Activated CD4-positive, alpha-beta T cell treated with anti-CD3 and anti-CD28 coated beads, Interleukin-2, amount 10 ng/mL, durations not matched to agents 7 days and 5 days (primary cell): ENCODE results near the gene MOB4. TPM values are rescaled to one million over a fixed set of nuclear protein-coding genes. Genes with fewer than 3 reads are reported as not detected.
"Not testable (repeated sequence)": the region's sequence is repeated elsewhere in the genome, so short reads cannot be mapped to it uniquely, and the experiment has no call there.

Experiments
- CTCF ChIA-PET: fragments of 350-600 bp; sonication (Branson Sonifier 250); formaldehyde crosslinking; loops from one replicate; lab custom pipeline; 2021; ENCODE audit warnings: antibody characterized with exemption; lab: Charles Lee
- POLR2A ChIA-PET: fragments of 350-600 bp; sonication (Branson Sonifier 250); formaldehyde crosslinking; loops from one replicate; lab custom pipeline; 2021; ENCODE audit warnings: antibody characterized with exemption; lab: Charles Lee
- DNase-seq: peaks from one replicate; pipeline ENCODE4 v3.0.0-alpha.2; 2020
- H3K27ac Mint-ChIP-seq: one replicate; pipeline ENCODE4 v1.8.0; 2021; ENCODE audit warnings: mild to moderate bottlenecking, moderate library complexity, mixed read lengths
- H3K27me3 Mint-ChIP-seq: one replicate; pipeline ENCODE4 v1.8.0; 2021; ENCODE audit warnings: mixed read lengths
- H3K36me3 Mint-ChIP-seq: one replicate; pipeline ENCODE4 v1.8.0; 2021; ENCODE audit warnings: low read depth, mixed read lengths
- H3K4me1 Mint-ChIP-seq: one replicate; pipeline ENCODE4 v1.8.0; 2021; ENCODE audit warnings: mixed read lengths
- H3K4me3 Mint-ChIP-seq: one replicate; pipeline ENCODE4 v1.8.0; 2021; ENCODE audit warnings: mild to moderate bottlenecking, moderate library complexity, mixed read lengths
- H3K9me3 Mint-ChIP-seq: one replicate; pipeline ENCODE4 v1.8.0; 2021; ENCODE audit warnings: mixed read lengths
- total RNA-seq, 2 experiments: library from RNA; stranded (reverse); gene quantifications; one replicate each; pipeline ENCODE4 v1.2.3, GENCODE V29; 2021

MOB4 gene
- total RNA-seq, 2 experiments from 2014 or later, result 17.1 to 18.9 TPM

DNA sequence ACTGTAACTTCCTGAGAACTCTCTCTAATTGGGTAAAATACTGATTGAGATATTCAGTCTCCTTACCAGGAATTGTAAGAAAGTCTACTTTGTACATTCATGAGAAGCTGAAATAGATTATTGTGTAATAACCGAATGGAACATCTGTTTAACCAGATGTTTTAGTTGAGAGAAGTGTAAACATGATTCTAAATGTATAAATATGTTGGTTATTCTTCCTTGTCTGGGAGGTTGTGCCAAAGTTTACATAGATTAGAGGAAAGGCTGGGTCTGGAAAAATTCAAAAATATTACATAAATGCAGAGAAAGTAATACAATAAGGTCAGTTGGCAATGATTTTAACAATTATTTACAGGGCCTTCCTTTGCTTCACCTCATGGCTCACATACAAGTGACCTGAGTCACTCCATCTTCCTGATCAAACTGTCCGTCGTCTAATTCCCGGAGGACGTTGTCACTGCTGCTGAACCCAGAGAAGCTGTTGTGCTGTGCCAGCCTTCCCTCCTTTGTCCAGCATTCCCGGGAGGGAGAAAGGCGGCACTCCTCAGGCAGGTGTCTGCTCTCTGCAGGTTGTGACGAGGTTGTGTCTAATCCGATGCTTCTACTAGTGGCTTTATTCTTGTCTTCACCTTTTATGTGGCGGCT, 55.9 kb downstream of the MOB4 start:
- Mint-ChIP-seq H3K4me1 (no peaks in the 10 kb centered on the region), H3K4me3 (no peak overlapping the region)

DNA sequence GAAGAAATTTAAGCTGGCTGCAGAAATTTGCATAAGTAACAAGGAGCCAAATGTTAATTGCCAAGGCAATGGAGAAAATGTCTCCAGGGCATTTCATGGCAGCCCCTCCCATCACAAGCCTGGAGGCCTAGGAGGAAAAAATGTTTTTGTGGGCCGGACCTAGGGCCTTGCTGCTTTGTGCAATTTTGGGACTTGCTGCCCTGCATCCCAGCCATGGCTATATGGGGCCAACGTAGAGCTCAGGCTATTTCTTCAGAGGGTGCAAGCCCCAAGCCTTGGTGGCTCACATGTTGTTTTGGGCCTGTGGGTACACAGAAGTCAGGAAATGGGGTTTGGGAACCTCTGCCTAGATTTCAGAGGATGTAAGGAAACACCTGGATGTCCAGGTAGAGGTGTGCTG, 57.7 kb downstream of the MOB4 start:
- DNase-seq, result no peak
- H3K4me3 Mint-ChIP-seq, result no peak overlapping the region
- H3K9me3 Mint-ChIP-seq, result peaks cover 20% of the 10 kb centered on the region
- H3K36me3 Mint-ChIP-seq, result peaks cover 30% of the 10 kb centered on the region
- ChIA-PET POLR2A (no interaction called here), CTCF (no interaction called here)
- no peak overlapping the region for H3K27ac Mint-ChIP-seq
- H3K4me1 Mint-ChIP-seq, result no peaks in the 10 kb centered on the region
- H3K27me3 Mint-ChIP-seq, result no peaks in the 10 kb centered on the region

More for the DNA sequence above, 55.9 kb downstream of the MOB4 start:
- Mint-ChIP-seq H3K36me3 (peaks cover 34% of the 10 kb centered on the region), H3K27ac (no peak overlapping the region), H3K27me3 (no peaks in the 10 kb centered on the region), H3K9me3 (peaks cover 20% of the 10 kb centered on the region)
- ChIA-PET POLR2A (no interaction called here), CTCF (no interaction called here)
- no peak for DNase-seq

- ChIA-PET CTCF (interaction anchor here (1.8 kb wide), 1 partner anchor 15 kb away, joined by 3 read pairs; no protein-coding TSS in a partner anchor), POLR2A (no interaction called here)
- H3K27ac Mint-ChIP-seq, result no peak overlapping the region
- H3K27me3 Mint-ChIP-seq, result no peaks in the 10 kb centered on the region
- H3K4me3 Mint-ChIP-seq, result no peak overlapping the region
- no peak for DNase-seq
- no peaks in the 10 kb centered on the region for H3K4me1 Mint-ChIP-seq
- H3K36me3 Mint-ChIP-seq, result peaks cover 30% of the 10 kb centered on the region
- peaks cover 20% of the 10 kb centered on the region for H3K9me3 Mint-ChIP-seq
Measured at GRCh38 chr2:197575987-197576386, 60.1 kb downstream of the MOB4 start.

DNA sequence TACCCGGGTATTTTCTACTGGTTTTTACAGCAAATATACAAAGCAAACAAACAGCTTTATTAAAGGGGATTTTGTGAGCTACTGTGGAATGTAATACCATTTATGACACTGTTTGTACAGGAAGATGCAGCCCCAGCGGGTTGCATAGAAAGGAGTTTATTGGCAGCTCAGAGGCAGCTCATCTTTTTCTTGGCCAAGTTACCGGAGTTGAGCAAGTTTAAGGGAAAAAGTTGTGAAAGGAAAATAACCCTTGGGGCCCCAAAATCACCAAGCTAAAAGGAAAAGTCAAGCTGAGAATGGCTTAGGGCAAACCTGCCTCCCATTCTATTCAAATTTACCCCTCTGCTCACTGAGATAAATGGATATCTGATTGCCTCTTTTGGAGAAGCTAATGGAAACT, 60.8 kb downstream of the MOB4 start:
- Mint-ChIP-seq H3K27ac (no peak overlapping the region), H3K36me3 (peaks cover 29% of the 10 kb centered on the region), H3K27me3 (no peaks in the 10 kb centered on the region), H3K4me3 (no peak overlapping the region), H3K4me1 (no peaks in the 10 kb centered on the region), H3K9me3 (peaks cover 20% of the 10 kb centered on the region)
- CTCF ChIA-PET, result interaction anchor here (1.8 kb wide), 1 partner anchor 15 kb away, joined by 3 read pairs; no protein-coding TSS in a partner anchor
- POLR2A ChIA-PET, result interaction anchor here (0.6 kb wide), 1 partner anchor 104 kb away, joined by 4 read pairs; no protein-coding TSS in a partner anchor
- no peak for DNase-seq

DNA sequence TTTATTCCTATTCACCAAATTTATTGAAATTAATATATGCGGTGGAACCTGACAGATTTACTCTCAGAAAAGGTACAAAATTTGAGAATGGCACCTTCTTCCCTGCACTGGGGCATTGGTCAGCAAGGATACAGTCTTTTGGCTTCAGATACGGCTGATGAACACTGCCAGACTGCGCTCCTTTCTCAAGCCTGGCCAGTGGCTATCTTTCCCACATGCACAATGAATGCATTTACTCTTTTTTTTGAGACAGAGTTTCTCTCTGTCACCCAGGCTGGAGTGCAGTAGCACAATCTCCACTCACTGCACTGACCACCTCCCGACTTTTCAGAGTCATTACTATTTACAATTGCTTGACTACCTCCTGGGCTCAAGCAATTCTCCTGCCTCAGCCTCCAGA, 61.6 kb downstream of the MOB4 start:
- H3K9me3 Mint-ChIP-seq, result peaks cover 17% of the 10 kb centered on the region
- H3K4me3 Mint-ChIP-seq, result no peak overlapping the region
- ChIA-PET CTCF (interaction anchor here (1.8 kb wide), 1 partner anchor 16 kb away, joined by 3 read pairs; no protein-coding TSS in a partner anchor), POLR2A (interaction anchor here (0.6 kb wide), 1 partner anchor 103 kb away, joined by 4 read pairs; no protein-coding TSS in a partner anchor)
- H3K27ac Mint-ChIP-seq, result no peak overlapping the region
- no peaks in the 10 kb centered on the region for H3K4me1 Mint-ChIP-seq
- no peak for DNase-seq
- H3K36me3 Mint-ChIP-seq, result peaks cover 21% of the 10 kb centered on the region
- H3K27me3 Mint-ChIP-seq, result no peaks in the 10 kb centered on the region

GRCh38 chr2:197578294-197578693, 62.4 kb downstream of the MOB4 start:
- DNase-seq, H3K27me3 Mint-ChIP-seq, H3K27ac Mint-ChIP-seq, H3K4me3 Mint-ChIP-seq, CTCF ChIA-PET, POLR2A ChIA-PET, H3K4me1 Mint-ChIP-seq: not testable (repeated sequence)
- Mint-ChIP-seq H3K36me3 (peaks cover 15% of the 10 kb centered on the region), H3K9me3 (peaks cover 10% of the 10 kb centered on the region)

DNA sequence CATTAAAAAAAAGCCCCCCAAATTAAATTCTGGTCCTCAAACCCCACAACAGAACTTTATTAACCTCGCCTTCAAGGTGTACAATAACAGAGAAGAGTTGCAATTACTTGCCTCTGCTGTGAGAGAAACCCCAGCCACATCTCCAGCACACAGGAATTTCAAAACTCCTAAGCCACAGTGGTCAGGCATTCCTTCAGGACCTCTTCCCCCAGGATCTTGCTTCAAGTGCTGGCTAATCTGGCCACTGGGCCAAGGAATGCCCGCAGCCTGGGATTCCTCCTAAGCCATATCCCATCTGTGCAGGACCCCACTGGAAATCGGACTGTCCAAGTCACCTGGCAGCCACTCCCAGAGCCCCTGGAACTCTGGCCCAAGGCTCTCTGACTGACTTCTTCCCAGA, 64.3 kb downstream of the MOB4 start:
- DNase-seq, H3K27ac Mint-ChIP-seq, H3K9me3 Mint-ChIP-seq, H3K27me3 Mint-ChIP-seq, H3K4me3 Mint-ChIP-seq, CTCF ChIA-PET, POLR2A ChIA-PET, H3K36me3 Mint-ChIP-seq, H3K4me1 Mint-ChIP-seq: not testable (repeated sequence)

DNA sequence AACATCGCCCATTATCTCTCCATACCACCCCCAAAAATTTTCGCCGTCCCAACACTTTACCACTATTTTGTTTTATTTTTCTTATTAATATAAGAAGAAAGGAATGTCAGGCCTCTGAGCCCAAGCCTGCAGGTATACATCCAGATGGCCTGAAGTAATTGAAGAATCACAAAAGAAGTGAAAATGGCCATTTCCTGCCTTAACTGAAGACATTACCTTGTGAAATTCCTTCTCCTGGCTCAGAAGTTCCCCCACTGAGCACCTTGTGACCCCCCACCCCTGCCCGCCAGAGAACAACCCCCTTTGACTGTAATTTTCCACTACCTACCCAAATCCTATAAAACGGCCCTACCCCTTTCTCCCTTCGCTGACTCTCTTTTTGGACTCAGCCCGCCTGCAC, 71.4 kb downstream of the MOB4 start:
- CTCF ChIA-PET, result not testable (repeated sequence)

DNA sequence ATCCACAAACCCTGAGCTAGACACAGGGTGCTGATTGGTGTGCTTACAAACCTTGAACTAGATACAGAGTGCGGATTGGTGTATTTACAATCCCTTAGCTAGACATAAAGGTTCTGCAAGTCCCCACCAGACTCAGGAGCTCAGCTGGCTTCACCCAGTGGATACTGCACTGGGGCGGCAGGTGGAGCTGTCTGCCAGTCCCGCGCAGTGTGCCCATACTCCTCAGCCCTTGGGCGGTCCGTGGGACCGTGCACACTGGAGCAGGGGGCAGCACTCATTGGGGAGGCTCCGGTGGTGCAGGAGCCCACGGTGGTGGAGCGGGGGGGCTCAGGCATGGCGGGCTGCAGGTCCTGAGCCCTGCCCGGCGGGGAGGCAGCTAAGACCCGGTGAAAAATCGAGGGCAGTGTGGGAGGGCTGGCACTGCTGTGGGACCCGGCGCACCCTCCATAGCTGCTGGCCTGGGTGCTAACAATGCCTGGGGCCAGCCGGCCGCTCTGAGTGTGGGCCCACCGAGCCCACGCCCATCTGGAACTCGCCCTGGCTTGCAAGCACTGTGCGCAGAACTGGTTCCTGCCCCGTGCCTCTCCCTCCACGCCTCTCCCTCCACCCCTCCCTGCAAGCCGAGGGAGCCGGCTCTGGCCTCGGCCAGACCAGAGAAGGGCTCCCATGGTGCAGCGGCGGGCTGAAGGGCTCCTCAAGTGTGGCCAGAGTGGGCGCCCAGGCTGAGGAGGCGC, 75.6 kb downstream of the MOB4 start:
- Mint-ChIP-seq H3K4me3 (no peak overlapping the region), H3K4me1 (no peaks in the 10 kb centered on the region), H3K36me3 (no peaks in the 10 kb centered on the region), H3K27ac (no peak overlapping the region), H3K9me3 (peaks cover 7% of the 10 kb centered on the region), H3K27me3 (peaks cover 7% of the 10 kb centered on the region)
- DNase-seq, result no peak
- POLR2A ChIA-PET, result no interaction called here
- CTCF ChIA-PET, result interaction anchor here (1.1 kb wide), 1 partner anchor 15 kb away, joined by 3 read pairs; no protein-coding TSS in a partner anchor

More for the DNA sequence above, 71.4 kb downstream of the MOB4 start:
- H3K36me3 Mint-ChIP-seq, H3K27me3 Mint-ChIP-seq, H3K4me1 Mint-ChIP-seq, POLR2A ChIA-PET, DNase-seq, H3K4me3 Mint-ChIP-seq, H3K9me3 Mint-ChIP-seq, H3K27ac Mint-ChIP-seq: not testable (repeated sequence)

DNA sequence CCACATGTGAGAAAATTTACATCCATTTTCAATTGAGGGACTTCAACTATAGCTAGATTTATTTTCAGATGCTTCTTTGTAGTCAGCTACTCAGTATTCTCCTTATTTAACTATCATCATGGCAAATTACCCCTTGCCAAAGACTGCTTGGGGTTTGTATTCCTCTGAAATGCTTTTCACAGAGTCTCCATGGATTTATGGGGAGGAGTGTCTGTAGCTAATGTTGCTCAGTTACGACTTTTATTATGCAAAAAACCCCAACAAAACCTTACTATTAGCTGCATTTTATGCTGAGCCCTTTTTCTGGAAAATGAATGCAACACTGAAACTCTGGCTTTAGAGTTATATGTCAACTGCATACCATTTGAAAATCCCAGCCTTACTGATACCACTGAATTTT, 80.9 kb downstream of the MOB4 start:
- no peak for DNase-seq
- H3K36me3 Mint-ChIP-seq, result no peaks in the 10 kb centered on the region
- peaks cover 5% of the 10 kb centered on the region for H3K4me1 Mint-ChIP-seq
- peaks cover 10% of the 10 kb centered on the region for H3K27me3 Mint-ChIP-seq
- no peak overlapping the region for H3K4me3 Mint-ChIP-seq
- CTCF ChIA-PET, result no interaction called here
- no peak overlapping the region for H3K27ac Mint-ChIP-seq
- POLR2A ChIA-PET, result no interaction called here
- H3K9me3 Mint-ChIP-seq, result no peaks in the 10 kb centered on the region

- ChIA-PET CTCF (no interaction called here), POLR2A (no interaction called here)
- Mint-ChIP-seq H3K9me3 (no peaks in the 10 kb centered on the region), H3K36me3 (no peaks in the 10 kb centered on the region), H3K27ac (no peak overlapping the region), H3K4me3 (no peak overlapping the region), H3K4me1 (peaks cover 5% of the 10 kb centered on the region), H3K27me3 (peaks cover 10% of the 10 kb centered on the region)
- DNase-seq, result no peak
Measured at GRCh38 chr2:197597166-197597565, 81.3 kb downstream of the MOB4 start.

DNA sequence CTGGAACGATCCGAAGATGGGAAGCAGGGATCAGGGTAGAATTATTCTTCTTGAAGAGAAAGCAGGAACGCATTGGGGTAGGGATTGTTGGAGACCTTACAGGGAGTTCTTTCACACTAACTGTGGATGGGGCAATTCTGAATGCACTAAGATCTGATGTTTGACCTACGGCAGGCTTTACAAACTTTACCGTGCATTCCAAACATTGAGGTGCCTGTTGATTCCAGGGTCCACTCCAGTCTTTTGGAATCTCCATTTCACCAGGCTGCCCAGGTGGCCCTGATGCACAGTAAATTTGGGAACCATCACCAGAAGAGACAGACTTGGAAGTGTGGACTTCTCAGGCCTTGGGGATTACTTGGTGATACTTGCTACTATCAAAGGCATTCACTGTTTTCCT, 82.6 kb downstream of the MOB4 start:
- Mint-ChIP-seq H3K9me3 (no peaks in the 10 kb centered on the region), H3K27me3 (peaks cover 10% of the 10 kb centered on the region), H3K4me3 (no peak overlapping the region), H3K4me1 (peaks cover 5% of the 10 kb centered on the region), H3K36me3 (no peaks in the 10 kb centered on the region), H3K27ac (no peak overlapping the region)
- CTCF ChIA-PET, result interaction anchor here (0.6 kb wide), 1 partner anchor 556 kb away, joined by 3 read pairs; no protein-coding TSS in a partner anchor
- DNase-seq, result no peak
- POLR2A ChIA-PET, result no interaction called here

DNA sequence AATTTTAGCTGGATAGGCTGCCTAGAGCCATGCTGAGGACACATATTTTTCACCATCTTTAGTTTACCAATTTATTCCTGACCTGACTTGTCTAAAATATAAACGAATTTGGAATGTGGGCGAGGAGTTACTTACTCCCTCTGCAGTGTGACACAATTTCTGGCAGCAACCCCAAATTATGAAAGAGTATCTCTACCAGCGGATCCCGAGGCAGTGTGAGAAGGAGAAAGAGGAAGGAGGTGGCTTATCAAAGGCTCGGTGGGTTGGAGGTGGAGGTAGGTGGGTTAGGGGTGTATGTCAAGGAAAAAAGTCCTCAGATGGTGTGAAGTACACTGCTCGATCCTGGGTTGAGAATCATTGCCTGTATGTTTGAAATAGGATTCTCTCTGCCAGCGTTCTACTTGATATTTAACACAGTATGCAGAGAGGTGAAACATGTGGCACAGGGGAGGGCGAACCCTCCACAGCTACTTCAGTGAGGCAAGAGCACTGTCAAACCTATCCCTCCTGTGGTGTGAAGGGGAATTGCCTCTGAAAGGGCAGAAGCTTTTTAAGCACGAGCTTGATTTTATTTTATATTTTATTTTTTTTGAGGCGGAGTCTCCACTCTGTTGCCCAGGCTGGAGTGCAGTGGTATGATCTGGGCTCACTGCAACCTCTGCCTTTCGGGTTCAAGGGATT, 83.6 kb downstream of the MOB4 start:
- CTCF ChIA-PET, result interaction anchor here (1.1 kb wide), 1 partner anchor 13 kb away, joined by 3 read pairs; no protein-coding TSS in a partner anchor
- no peaks in the 10 kb centered on the region for H3K9me3 Mint-ChIP-seq
- peaks cover 5% of the 10 kb centered on the region for H3K4me1 Mint-ChIP-seq
- peaks cover 10% of the 10 kb centered on the region for H3K27me3 Mint-ChIP-seq
- no peak overlapping the region for H3K27ac Mint-ChIP-seq
- peak; percentile 29 for DNase-seq
- no peaks in the 10 kb centered on the region for H3K36me3 Mint-ChIP-seq
- POLR2A ChIA-PET, result no interaction called here
- H3K4me3 Mint-ChIP-seq, result no peak overlapping the region
